DMS153 (cell line): ENCODE measurements around the gene SNX25.

ENCODE experiments used
- DNase-seq: peaks from one replicate; lab custom pipeline; 2025; lab: John Stamatoyannopoulos, UW

Gene SNX25

GRCh38 chr4:185380320-185380719, 170.9 kb downstream of the SNX25 start:
- DNase-seq, result no peak

- DNase-seq, result no peak
Measured at GRCh38 chr4:185381288-185382196, 172.1 kb downstream of the SNX25 start.

- DNase-seq, result no peak
Measured at GRCh38 chr4:185382754-185383153, 173.4 kb downstream of the SNX25 start.

GRCh38 chr4:185383451-185383850, 174.1 kb downstream of the SNX25 start:
- DNase-seq, result peak; percentile 11

GRCh38 chr4:185384061-185384460, 174.7 kb downstream of the SNX25 start:
- no peak for DNase-seq

- peak; percentile 34 for DNase-seq
Measured at GRCh38 chr4:185384930-185385331, 175.5 kb downstream of the SNX25 start.

- no peak for DNase-seq
Measured at GRCh38 chr4:185387957-185388356, 178.6 kb downstream of the SNX25 start.

GRCh38 chr4:185390941-185391340, 181.5 kb downstream of the SNX25 start:
- no peak for DNase-seq

GRCh38 chr4:185392156-185392555, 182.8 kb downstream of the SNX25 start:
- DNase-seq, result no peak

GRCh38 chr4:185394568-185395237, 185.3 kb downstream of the SNX25 start:
- DNase-seq, result no peak

- DNase-seq, result no peak
Measured at GRCh38 chr4:185395238-185395955, 186.0 kb downstream of the SNX25 start, which contains the start of gene LRP2BP. LRP2BP (minus strand) TSS chr4:185395924; CDS start chr4:185378186, 17,738 bp downstream.

- peak; percentile 97 for DNase-seq
Measured at GRCh38 chr4:185395956-185396723, 186.7 kb downstream of the SNX25 start.

- peak; percentile 72 for DNase-seq
Measured at GRCh38 chr4:185396724-185397385, 187.5 kb downstream of the SNX25 start, which contains the start of gene ANKRD37. ANKRD37 (plus strand) TSS chr4:185396841; CDS start chr4:185396924, 83 bp downstream.

- DNase-seq, result no peak
Measured at GRCh38 chr4:185398618-185399017, 189.2 kb downstream of the SNX25 start.

- no peak for DNase-seq
Measured at GRCh38 chr4:185399466-185399865, 190.1 kb downstream of the SNX25 start.

- DNase-seq, result no peak
Measured at GRCh38 chr4:185404031-185404430, 194.6 kb downstream of the SNX25 start.

GRCh38 chr4:185405296-185405999, 196.1 kb downstream of the SNX25 start:
- DNase-seq, result no peak

- no peak for DNase-seq
Measured at GRCh38 chr4:185408432-185408831, 199.0 kb downstream of the SNX25 start.

- DNase-seq, result no peak
Measured at GRCh38 chr4:185411849-185412248, 202.5 kb downstream of the SNX25 start.

GRCh38 chr4:185412412-185412811, 203.0 kb downstream of the SNX25 start:
- no peak for DNase-seq
